NB4 (cell line): Measurements from ENCODE around the gene LIN28B.

ENCODE experiments used
- CTCF ChIP-seq: IDR thresholded peaks from one replicate; pipeline ENCODE4 v1.5.1; 2012; ENCODE audit warnings: low read depth, low read length
- MYC ChIP-seq: IDR thresholded peaks from 2 replicates; pipeline ENCODE4 v1.6.1; 2011; ENCODE audit warnings: low read depth, low read length
- POLR2A ChIP-seq: IDR thresholded peaks from 2 replicates; pipeline ENCODE4 v1.6.1; 2011; ENCODE audit warnings: mild to moderate bottlenecking; ENCODE audit not compliant: insufficient read length; ENCODE audit errors: extremely low read depth
- TF ChIP-seq, protein P1 (sequence below): IDR thresholded peaks from 2 replicates; pipeline ENCODE4 v1.6.1; 2011; ENCODE audit warnings: low read depth, low read length

GRCh38 chr6:105105094-105105493, 148.2 kb downstream of the LIN28B start:
- no peak for TF ChIP-seq CTCF
- no peak for TF ChIP-seq MYC
- no peak for TF ChIP-seq POLR2A
- TF ChIP-seq, protein P1, sequence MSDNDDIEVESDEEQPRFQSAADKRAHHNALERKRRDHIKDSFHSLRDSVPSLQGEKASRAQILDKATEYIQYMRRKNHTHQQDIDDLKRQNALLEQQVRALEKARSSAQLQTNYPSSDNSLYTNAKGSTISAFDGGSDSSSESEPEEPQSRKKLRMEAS: no peak
